GM23248 (cell line): ENCODE measurements around the gene COL11A2. TPM values are rescaled to one million over a fixed set of nuclear protein-coding genes. Genes with fewer than 3 reads are reported as not detected.

ENCODE experiments used
- DNase-seq: peaks from one replicate; pipeline ENCODE4 v3.0.0-alpha.2; 2015
- H2AFZ ChIP-seq: fragments of 200-600 bp; sonication (generic); 2 replicates; pipeline ENCODE4 v1.6.1; 2016; ENCODE audit warnings: antibody characterized with exemption
- H3F3A ChIP-seq: fragments of 200-600 bp; sonication (generic); 2 replicates; pipeline ENCODE4 v1.6.1; 2016; ENCODE audit warnings: mild to moderate bottlenecking, antibody characterized with exemption, mixed run types; ENCODE audit not compliant: insufficient read depth
- H3K27ac ChIP-seq: fragments of 200-600 bp; sonication (generic); 2 replicates; pipeline ENCODE4 v1.5.1; 2016; ENCODE audit warnings: mild to moderate bottlenecking
- H3K27me3 ChIP-seq: fragments of 200-600 bp; sonication (generic); replicated peaks from 2 replicates; pipeline ENCODE4 v1.6.1; 2016; ENCODE audit warnings: mild to moderate bottlenecking; ENCODE audit not compliant: insufficient read depth
- H3K36me3 ChIP-seq: fragments of 200-600 bp; sonication (generic); 2 replicates; pipeline ENCODE4 v1.6.1; 2016; ENCODE audit warnings: low read depth, mild to moderate bottlenecking
- H3K4me1 ChIP-seq: fragments of 200-600 bp; sonication (generic); 2 replicates; pipeline ENCODE4 v1.6.1; 2016; ENCODE audit warnings: mild to moderate bottlenecking; ENCODE audit not compliant: insufficient read depth
- H3K4me2 ChIP-seq: fragments of 200-600 bp; sonication (generic); one replicate; pipeline ENCODE4 v1.6.1; 2016; ENCODE audit warnings: mild to moderate bottlenecking; ENCODE audit not compliant: unreplicated experiment
- H3K4me3 ChIP-seq: fragments of 200-600 bp; sonication (generic); 2 replicates; pipeline ENCODE4 v1.5.1; 2016; ENCODE audit warnings: mild to moderate bottlenecking
- H3K79me2 ChIP-seq: fragments of 200-600 bp; sonication (generic); 2 replicates; pipeline ENCODE4 v1.6.1; 2016; ENCODE audit warnings: mild to moderate bottlenecking; ENCODE audit not compliant: insufficient read depth
- H3K9ac ChIP-seq: fragments of 200-600 bp; sonication (generic); 2 replicates; pipeline ENCODE4 v1.6.1; 2016; ENCODE audit warnings: mild to moderate bottlenecking
- H3K9me2 ChIP-seq: fragments of 200-600 bp; sonication (generic); 2 replicates; pipeline ENCODE4 v1.6.1; 2016; ENCODE audit warnings: mixed run types, mild to moderate bottlenecking, moderate library complexity; ENCODE audit not compliant: insufficient read depth
- H3K9me3 ChIP-seq: fragments of 200-600 bp; sonication (generic); one replicate; pipeline ENCODE4 v1.6.1; 2017; ENCODE audit warnings: low read depth
- H4K20me1 ChIP-seq: fragments of 200-600 bp; sonication (generic); 2 replicates; pipeline ENCODE4 v1.6.0; 2016; ENCODE audit not compliant: insufficient read depth
- EZH2 ChIP-seq: fragments of 200-600 bp; sonication (generic); IDR thresholded peaks from 2 replicates; pipeline ENCODE4 v1.6.1; 2018; ENCODE audit warnings: antibody characterized with exemption, mild to moderate bottlenecking; ENCODE audit not compliant: insufficient read depth, poor library complexity, severe bottlenecking
- EZH2phosphoT487 ChIP-seq: fragments of 200-600 bp; sonication (generic); IDR thresholded peaks from 2 replicates; pipeline ENCODE4 v1.6.1; 2018; ENCODE audit warnings: antibody characterized with exemption, moderate library complexity, mild to moderate bottlenecking, low read depth; ENCODE audit not compliant: insufficient read depth
- WGBS, 2 experiments: methylation state at CpG; one replicate each; pipeline ENCODE4 v1.1.6; 2015 to 2017; ENCODE audit warnings: low lambda C conversion rate in 2 of 2, low coverage in 1 of 2; ENCODE audit errors: missing lambda C conversion rate in 2 of 2; 5-methylcytosine and 5-hydroxymethylcytosine counted together
- in situ Hi-C: fragments of 300-500 bp; cut with MboI; formaldehyde crosslinking; loops from 2 replicates; pipeline ENCODE4 v1.15.0; 2020
- polyA plus RNA-seq: library from polyadenylated mRNA; unstranded; fragments of >200 nt; fragmentation: Nextera tagmentation; extraction: Ambion mirVana; gene quantifications from 2 replicates; pipeline ENCODE4 v1.2.1, GENCODE V29; 2016
- total RNA-seq: library from RNA; depleted of rRNA; stranded (reverse); fragments of >200 nt; shearing (Covaris generic); gene quantifications from 2 replicates; pipeline ENCODE4 v1.2.3, GENCODE V29; 2014

COL11A2 gene
- total and polyA plus RNA-seq, 2 experiments from 2014 or later = 0.31 to 0.32 TPM

DNA sequence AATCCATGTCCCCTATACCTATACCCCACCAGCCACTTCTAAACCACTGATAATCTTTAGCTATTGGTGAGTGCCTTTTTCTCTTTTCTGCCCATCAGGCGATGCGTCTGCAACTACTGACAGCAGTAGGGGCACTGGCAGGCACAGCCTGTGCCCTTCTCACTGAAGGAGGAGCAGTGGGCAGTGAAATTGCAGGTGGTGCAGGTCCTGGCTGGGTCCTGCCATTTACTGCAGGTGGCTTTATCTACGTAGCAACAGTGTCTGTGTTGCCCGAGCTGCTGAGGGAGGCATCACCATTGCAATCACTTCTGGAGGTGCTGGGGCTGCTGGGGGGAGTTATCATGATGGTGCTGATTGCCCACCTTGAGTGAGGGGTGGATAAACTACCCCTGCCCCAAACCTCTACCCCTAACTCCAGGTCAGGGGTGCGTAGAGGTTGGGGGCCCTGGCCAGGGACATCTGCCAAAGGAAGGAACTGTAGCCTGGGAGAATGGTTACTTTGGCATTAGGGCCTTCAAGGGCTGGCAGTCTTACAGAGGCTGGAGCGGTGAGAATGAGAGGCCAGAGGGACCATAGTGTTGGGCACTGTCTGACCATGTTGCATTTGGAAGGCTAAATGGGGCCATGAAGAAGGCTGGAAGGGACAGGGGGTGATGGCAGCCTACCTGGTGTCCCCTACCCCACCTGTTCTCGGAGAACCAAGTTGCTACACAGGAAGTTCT, 11.3 kb upstream of the COL11A2 start:
- Histone ChIP-seq H3K36me3 (peaks cover 7% of the 10 kb centered on the region), H3K27ac (peak overlapping the region; percentile 92; the same call in 1 of the 2 replicates), H2AFZ (no peak overlapping the region), H3K9me2 (no peaks in the 10 kb centered on the region), H3K4me1 (peaks cover 43% of the 10 kb centered on the region), H3K4me2 (peak overlapping the region; percentile 97), H4K20me1 (no peaks in the 10 kb centered on the region), H3K27me3 (no peaks in the 10 kb centered on the region), H3K79me2 (peaks cover 58% of the 10 kb centered on the region), H3F3A (peaks cover 40% of the 10 kb centered on the region), H3K9me3 (no peaks in the 10 kb centered on the region), H3K4me3 (peak overlapping the region; percentile 87; the same call in 1 of the 2 replicates), H3K9ac (peak overlapping the region; percentile 88; the same call in 1 of the 2 replicates)
- in situ Hi-C loops = no loop called here
- TF ChIP-seq EZH2phosphoT487 = no peak
- TF ChIP-seq EZH2 = no peak
- DNase-seq = no peak
- WGBS, 2 experiments = 93 to 94% methylated on average over 7 of the region's 7 CpGs

DNA sequence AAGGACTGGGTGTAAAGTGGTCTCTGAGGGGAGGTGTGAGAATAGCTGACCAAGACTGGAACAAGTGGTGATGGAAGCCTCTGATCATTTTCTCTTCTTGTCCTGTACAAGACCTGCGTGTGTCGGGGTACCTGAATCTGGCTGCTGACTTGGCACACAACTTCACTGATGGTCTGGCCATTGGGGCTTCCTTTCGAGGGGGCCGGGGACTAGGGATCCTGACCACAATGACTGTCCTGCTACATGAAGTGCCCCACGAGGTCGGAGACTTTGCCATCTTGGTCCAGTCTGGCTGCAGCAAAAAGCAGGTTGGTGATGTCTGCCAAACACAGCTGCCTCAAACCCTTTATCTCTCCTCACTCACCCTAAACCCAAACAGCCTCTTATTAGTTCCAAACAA, 10.5 kb upstream of the COL11A2 start:
- H3K36me3 ChIP-seq = peaks cover 7% of the 10 kb centered on the region
- DNase-seq = no peak
- H3K9me2 ChIP-seq = no peaks in the 10 kb centered on the region
- no peak overlapping the region for H3K27ac ChIP-seq
- H3K79me2 ChIP-seq = peaks cover 63% of the 10 kb centered on the region
- H4K20me1 ChIP-seq = no peaks in the 10 kb centered on the region; the same call in 1 of the 2 replicates
- H3K27me3 ChIP-seq = no peaks in the 10 kb centered on the region
- peaks cover 43% of the 10 kb centered on the region for H3K4me1 ChIP-seq
- H3K9ac ChIP-seq = peak overlapping the region; percentile 100
- no peaks in the 10 kb centered on the region for H3K9me3 ChIP-seq
- peak overlapping the region; percentile 99; the same call in 1 of the 2 replicates for H3K4me3 ChIP-seq
- TF ChIP-seq EZH2phosphoT487 (no peak), EZH2 (no peak)
- peaks cover 45% of the 10 kb centered on the region for H3F3A ChIP-seq
- H2AFZ ChIP-seq = no peak overlapping the region
- in situ Hi-C loops = no loop called here
- no peak overlapping the region for H3K4me2 ChIP-seq
- 77 to 83% methylated on average over 6 of the region's 6 CpGs for WGBS, 2 experiments

- H3F3A ChIP-seq = peaks cover 49% of the 10 kb centered on the region
- peaks cover 69% of the 10 kb centered on the region for H3K79me2 ChIP-seq
- peaks cover 11% of the 10 kb centered on the region for H3K36me3 ChIP-seq
- peaks cover 37% of the 10 kb centered on the region for H3K4me1 ChIP-seq
- no peak overlapping the region for H2AFZ ChIP-seq
- TF ChIP-seq EZH2 (no peak), EZH2phosphoT487 (no peak)
- H3K9me2 ChIP-seq = no peaks in the 10 kb centered on the region
- H3K27ac ChIP-seq = peak overlapping the region; percentile 99
- no peaks in the 10 kb centered on the region for H3K27me3 ChIP-seq
- peak overlapping the region; percentile 99 for H3K4me3 ChIP-seq
- in situ Hi-C loops = no loop called here
- peak; percentile 34 for DNase-seq
- H3K4me2 ChIP-seq = peak overlapping the region; percentile 100
- H4K20me1 ChIP-seq = no peaks in the 10 kb centered on the region; the same call in 1 of the 2 replicates
- no peaks in the 10 kb centered on the region for H3K9me3 ChIP-seq
- WGBS, 2 experiments = 46 to 50% methylated on average over 6 of the region's 6 CpGs
- H3K9ac ChIP-seq = peak overlapping the region; percentile 100
Observed at GRCh38 chr6:33201935-33202334, 9.7 kb upstream of the COL11A2 start.

GRCh38 chr6:33201147-33201545, 8.9 kb upstream of the COL11A2 start:
- Histone ChIP-seq H3K9me2 (no peaks in the 10 kb centered on the region), H3K36me3 (peaks cover 13% of the 10 kb centered on the region)

More at GRCh38 chr6:33201147-33201545, 8.9 kb upstream of the COL11A2 start:
- peaks cover 49% of the 10 kb centered on the region for H3F3A ChIP-seq
- peak overlapping the region; percentile 100 for H3K9ac ChIP-seq
- peak overlapping the region; percentile 66 for H2AFZ ChIP-seq
- H3K4me3 ChIP-seq = peak overlapping the region; percentile 99
- WGBS, 2 experiments = 1 to 4% methylated on average over 14 of the region's 14 CpGs
- no peak for TF ChIP-seq EZH2phosphoT487
- no peak for TF ChIP-seq EZH2
- H3K4me2 ChIP-seq = peak overlapping the region; percentile 100
- peaks cover 29% of the 10 kb centered on the region for H3K4me1 ChIP-seq
- in situ Hi-C loops = no loop called here
- no peak for DNase-seq
- peaks cover 74% of the 10 kb centered on the region for H3K79me2 ChIP-seq
- no peaks in the 10 kb centered on the region for H3K27me3 ChIP-seq
- no peaks in the 10 kb centered on the region for H3K9me3 ChIP-seq
- H3K27ac ChIP-seq = peak overlapping the region; percentile 99
- no peaks in the 10 kb centered on the region; the same call in 1 of the 2 replicates for H4K20me1 ChIP-seq
